BJ (cell line): ENCODE results near the gene ADARB2. TPM values are rescaled to one million over a fixed set of nuclear protein-coding genes. Genes with fewer than 3 reads are reported as not detected.

Experiments
- CTCF ChIA-PET: fragments of 350-600 bp; formaldehyde crosslinking; extraction: SDS; loops from one replicate; lab custom pipeline; 2021; ENCODE audit warnings: antibody characterized with exemption, inconsistent platforms; lab: Yijun Ruan, JAX
- POLR2A ChIA-PET: fragments of 300-600 bp; sonication (Branson Sonifier 250); formaldehyde crosslinking; extraction: SDS; loops from one replicate; lab custom pipeline; 2021; ENCODE audit warnings: antibody characterized with exemption; lab: Charles Lee
- DNase-seq: peaks from one replicate; pipeline ENCODE4 v3.0.0-alpha.2; 2011; ENCODE audit warnings: low read depth
- H3K27me3 ChIP-seq: 2 replicates; pipeline ENCODE4 v1.6.0; 2011; ENCODE audit warnings: low read length; ENCODE audit not compliant: control insufficient read depth, insufficient read depth
- H3K36me3 ChIP-seq: 2 replicates; pipeline ENCODE4 v1.5.1; 2011; ENCODE audit warnings: low read length; ENCODE audit not compliant: control insufficient read depth, insufficient read depth
- H3K4me3 ChIP-seq: 2 replicates; pipeline ENCODE4 v1.5.1; 2011; ENCODE audit warnings: low read depth, mild to moderate bottlenecking, control low read depth, low read length
- polyA plus RNA-seq: library from polyadenylated mRNA; depleted of rRNA; stranded (reverse); fragments of >200 nt; gene quantifications from 2 replicates; pipeline ENCODE4 v1.2.3, GENCODE V29; 2011
- TF ChIP-seq, protein P1 (sequence below): IDR thresholded peaks from 2 replicates; pipeline ENCODE4 v1.5.1; 2011; ENCODE audit warnings: low read depth, mild to moderate bottlenecking, control low read depth, inconsistent platforms, low read length, moderate library complexity; ENCODE audit not compliant: insufficient read depth

Gene ADARB2
- polyA plus RNA-seq, 1 experiment: not detected

DNA sequence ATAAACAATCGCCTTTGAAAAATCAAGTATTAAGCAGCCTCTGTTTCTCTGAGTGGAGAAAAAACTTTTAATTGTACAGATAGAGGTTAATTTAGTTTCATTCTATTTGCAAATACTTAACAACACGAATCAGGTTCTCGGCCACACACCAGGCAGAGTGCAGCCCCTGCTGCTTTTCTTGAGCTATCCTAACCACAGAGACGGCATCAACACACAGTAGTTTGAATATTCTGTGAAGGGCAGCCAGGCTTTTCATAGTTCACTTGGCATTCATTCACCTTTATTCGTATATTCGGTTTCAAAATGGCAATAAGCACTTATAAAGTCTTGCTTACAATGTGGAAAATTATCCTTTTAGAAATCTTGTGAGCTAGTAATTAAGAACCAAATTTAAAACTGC is 5.7 kb downstream of the ADARB2 start:
- no peak for DNase-seq
- Histone ChIP-seq H3K4me3 (no peak overlapping the region), H3K36me3 (no peaks in the 10 kb centered on the region), H3K27me3 (no peaks in the 10 kb centered on the region)
- CTCF ChIA-PET: no interaction called here
- TF ChIP-seq, protein P1, sequence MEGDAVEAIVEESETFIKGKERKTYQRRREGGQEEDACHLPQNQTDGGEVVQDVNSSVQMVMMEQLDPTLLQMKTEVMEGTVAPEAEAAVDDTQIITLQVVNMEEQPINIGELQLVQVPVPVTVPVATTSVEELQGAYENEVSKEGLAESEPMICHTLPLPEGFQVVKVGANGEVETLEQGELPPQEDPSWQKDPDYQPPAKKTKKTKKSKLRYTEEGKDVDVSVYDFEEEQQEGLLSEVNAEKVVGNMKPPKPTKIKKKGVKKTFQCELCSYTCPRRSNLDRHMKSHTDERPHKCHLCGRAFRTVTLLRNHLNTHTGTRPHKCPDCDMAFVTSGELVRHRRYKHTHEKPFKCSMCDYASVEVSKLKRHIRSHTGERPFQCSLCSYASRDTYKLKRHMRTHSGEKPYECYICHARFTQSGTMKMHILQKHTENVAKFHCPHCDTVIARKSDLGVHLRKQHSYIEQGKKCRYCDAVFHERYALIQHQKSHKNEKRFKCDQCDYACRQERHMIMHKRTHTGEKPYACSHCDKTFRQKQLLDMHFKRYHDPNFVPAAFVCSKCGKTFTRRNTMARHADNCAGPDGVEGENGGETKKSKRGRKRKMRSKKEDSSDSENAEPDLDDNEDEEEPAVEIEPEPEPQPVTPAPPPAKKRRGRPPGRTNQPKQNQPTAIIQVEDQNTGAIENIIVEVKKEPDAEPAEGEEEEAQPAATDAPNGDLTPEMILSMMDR: no peak
- POLR2A ChIA-PET: no interaction called here

DNA sequence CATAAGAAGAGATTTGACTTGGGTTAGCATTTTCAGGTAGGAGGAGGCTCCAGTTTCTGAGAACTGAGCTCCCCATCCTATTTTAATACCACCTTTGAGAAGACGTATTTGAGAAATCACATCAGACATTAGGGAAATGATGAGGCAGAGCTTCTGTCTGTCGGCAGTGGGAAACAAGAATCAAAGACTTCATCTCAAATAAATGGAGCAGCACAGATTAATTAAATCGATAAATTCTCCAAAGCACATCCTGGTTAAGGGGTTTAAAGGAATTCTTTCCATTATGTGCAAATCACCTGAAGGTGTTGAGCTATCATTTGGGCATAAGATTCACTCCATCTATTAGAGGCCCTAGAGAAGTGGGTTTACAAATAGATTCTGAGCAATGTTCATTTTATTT is 7.6 kb downstream of the ADARB2 start:
- no peak for DNase-seq
- ChIA-PET CTCF (no interaction called here), POLR2A (no interaction called here)
- TF ChIP-seq, protein P1: no peak
- Histone ChIP-seq H3K36me3 (no peaks in the 10 kb centered on the region), H3K4me3 (no peak overlapping the region), H3K27me3 (no peaks in the 10 kb centered on the region)

DNA sequence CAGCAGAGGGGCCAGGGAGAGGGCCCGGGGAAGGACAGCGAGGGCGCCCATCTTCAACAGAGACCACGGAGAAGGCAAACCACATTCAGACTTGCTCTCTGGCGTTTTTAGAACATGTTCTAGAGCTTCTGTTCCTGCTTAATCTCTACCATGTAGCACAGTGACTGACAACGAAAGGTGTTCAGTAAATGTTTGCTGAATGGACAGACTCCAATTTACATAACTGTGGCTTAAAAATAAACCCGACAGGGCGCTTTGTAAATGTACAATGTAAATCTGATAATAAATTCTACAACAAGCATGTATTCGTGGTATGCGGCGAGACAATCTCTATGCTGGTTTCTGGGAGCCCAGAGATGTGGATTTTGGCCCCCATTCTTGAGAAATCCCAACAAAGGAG is 10.5 kb downstream of the ADARB2 start:
- Histone ChIP-seq H3K27me3 (no peaks in the 10 kb centered on the region), H3K36me3 (no peaks in the 10 kb centered on the region), H3K4me3 (no peak overlapping the region)
- no peak for DNase-seq
- CTCF ChIA-PET: no interaction called here
- POLR2A ChIA-PET: no interaction called here
- TF ChIP-seq, protein P1: no peak

DNA sequence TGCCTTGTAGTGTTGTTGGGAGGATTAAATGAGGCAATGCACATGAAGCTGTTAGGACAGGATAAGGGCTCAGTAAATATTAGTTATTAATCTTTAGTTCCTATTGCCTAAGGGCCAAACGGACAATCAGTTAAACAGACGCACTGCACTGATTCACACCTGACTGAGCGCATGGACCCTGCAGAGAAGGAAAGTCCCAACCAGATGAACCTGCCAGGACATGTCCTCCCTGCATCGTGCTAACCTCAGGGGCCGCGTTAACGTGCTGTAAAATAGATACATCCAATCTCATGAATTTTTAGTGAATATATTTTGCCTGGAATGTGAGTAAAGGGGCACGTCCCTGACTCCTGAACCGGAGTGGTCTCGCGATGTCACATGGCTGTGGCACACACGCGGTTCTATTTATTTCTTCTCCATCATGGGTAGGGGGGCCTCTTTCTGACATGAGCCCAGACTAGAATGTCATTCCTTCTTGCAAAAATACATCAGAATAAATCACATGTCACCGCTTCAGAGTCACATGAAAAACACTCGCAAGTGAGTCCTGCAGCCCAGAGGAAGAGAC is 12.3 kb downstream of the ADARB2 start:
- no peaks in the 10 kb centered on the region for H3K27me3 ChIP-seq
- ChIA-PET POLR2A (no interaction called here), CTCF (no interaction called here)
- TF ChIP-seq, protein P1: no peak
- H3K36me3 ChIP-seq: no peaks in the 10 kb centered on the region
- no peak overlapping the region for H3K4me3 ChIP-seq
- no peak for DNase-seq

DNA sequence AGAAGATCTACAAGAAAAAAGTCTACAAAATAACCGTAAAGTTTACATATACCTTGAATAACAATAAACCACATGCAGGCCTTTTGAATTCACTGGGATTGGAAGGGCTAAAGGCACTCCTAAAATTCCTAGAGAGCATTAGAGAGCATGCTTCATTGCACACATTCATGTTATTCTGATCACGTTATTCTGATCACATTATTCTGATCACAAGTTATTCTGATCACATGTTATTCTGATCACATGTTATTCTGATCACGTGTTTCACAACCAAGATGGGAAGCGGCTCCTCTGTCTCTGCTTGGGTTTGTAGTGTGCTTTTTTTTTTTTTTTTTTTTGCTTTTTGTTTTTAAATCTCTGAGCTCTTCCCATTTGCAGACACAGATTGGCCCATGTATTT is 20.5 kb downstream of the ADARB2 start:
- no peaks in the 10 kb centered on the region for H3K36me3 ChIP-seq
- TF ChIP-seq, protein P1: no peak
- DNase-seq: no peak
- POLR2A ChIA-PET: no interaction called here
- CTCF ChIA-PET: no interaction called here
- H3K4me3 ChIP-seq: no peak overlapping the region
- no peaks in the 10 kb centered on the region for H3K27me3 ChIP-seq
